Measurements from ENCODE around the gene SPARC.

SPARC gene

GRCh38 chr5:151614565-151614964 is 72.2 kb downstream of the SPARC start:
- no peak overlapping the region for H3K4me3 ChIP-seq
- no peak for DNase-seq
- intact Hi-C loops (cut with DNase I; ENCODE audit: low total_unique reads) = no loop called here

GRCh38 chr5:151612689-151613427 is 73.9 kb downstream of the SPARC start:
- Histone ChIP-seq H3K4me1 (no peaks in the 10 kb centered on the region), H3K4me3 (no peak overlapping the region), H3K9me3 (no peaks in the 10 kb centered on the region), H3K27ac (no peak overlapping the region), H3K27me3 (peaks cover 0 to 8% of the 10 kb centered on the region in 2 donors), H3K36me3 (no peaks in the 10 kb centered on the region)
- DNase-seq = no peak
- TF ChIP-seq CTCF (IDR thresholded peaks at IDR 0.05) = no peak
- intact Hi-C loops (cut with DNase I; ENCODE audit: low total_unique reads) = no loop called here

More at GRCh38 chr5:151614565-151614964, 72.2 kb downstream of the SPARC start:
- H3K9me3 ChIP-seq = no peaks in the 10 kb centered on the region
- H3K27me3 ChIP-seq = peaks cover 0 to 8% of the 10 kb centered on the region in 2 donors
- TF ChIP-seq CTCF (IDR thresholded peaks at IDR 0.05) = no peak
- no peaks in the 10 kb centered on the region for H3K4me1 ChIP-seq
- no peaks in the 10 kb centered on the region for H3K36me3 ChIP-seq
- H3K27ac ChIP-seq = no peak overlapping the region

DNA sequence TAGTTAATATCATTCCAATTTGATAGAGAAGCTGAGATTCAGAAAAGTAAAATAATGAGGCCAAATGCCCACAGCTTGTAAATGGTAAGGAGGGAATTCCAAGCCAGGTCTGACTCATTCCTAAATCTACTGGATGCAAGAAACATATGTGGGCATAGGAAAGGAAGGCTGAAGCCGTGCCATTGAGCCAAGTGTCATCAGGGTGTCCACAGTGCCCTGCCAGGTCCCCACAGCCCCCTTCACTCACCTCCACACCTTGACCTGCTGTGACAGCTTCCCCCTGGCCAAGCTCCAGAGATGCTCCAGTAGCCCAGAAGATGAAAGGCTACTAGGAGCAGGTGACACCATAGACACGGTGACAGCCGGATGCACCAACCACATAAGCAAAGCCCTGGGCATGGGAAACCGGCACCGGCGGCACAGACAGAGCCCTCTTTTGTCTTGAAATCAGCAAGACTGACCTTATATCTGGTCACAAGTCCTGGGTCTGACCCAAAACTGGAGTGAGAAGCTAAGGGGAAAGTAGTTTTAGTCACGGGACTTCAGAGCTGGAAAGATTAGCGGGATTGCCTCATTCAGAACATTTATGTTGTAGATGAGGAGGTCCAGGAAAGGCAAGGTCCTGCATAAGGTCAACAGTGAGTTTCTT is 75.5 kb downstream of the SPARC start:
- no peak overlapping the region for H3K27ac ChIP-seq
- H3K4me3 ChIP-seq = no peak overlapping the region
- no peaks in the 10 kb centered on the region for H3K4me1 ChIP-seq
- peaks cover 0 to 8% of the 10 kb centered on the region in 2 donors for H3K27me3 ChIP-seq
- H3K36me3 ChIP-seq = no peaks in the 10 kb centered on the region
- TF ChIP-seq CTCF (IDR thresholded peaks at IDR 0.05) = no peak
- DNase-seq = no peak
- no peaks in the 10 kb centered on the region for H3K9me3 ChIP-seq
- intact Hi-C loops (cut with DNase I; ENCODE audit: low total_unique reads) = no loop called here

Measured in tibial artery (tissue), 4 donors.